ENCODE data around the gene C11orf91. TPM values are rescaled to one million over a fixed set of nuclear protein-coding genes. Genes with fewer than 3 reads are reported as not detected.
"Not testable (repeated sequence)": the region's sequence is repeated elsewhere in the genome, so short reads cannot be mapped to it uniquely, and the experiment has no call there.

The C11orf91 gene
- total RNA-seq, 1 donor from 2014 or later, result not detected

DNA sequence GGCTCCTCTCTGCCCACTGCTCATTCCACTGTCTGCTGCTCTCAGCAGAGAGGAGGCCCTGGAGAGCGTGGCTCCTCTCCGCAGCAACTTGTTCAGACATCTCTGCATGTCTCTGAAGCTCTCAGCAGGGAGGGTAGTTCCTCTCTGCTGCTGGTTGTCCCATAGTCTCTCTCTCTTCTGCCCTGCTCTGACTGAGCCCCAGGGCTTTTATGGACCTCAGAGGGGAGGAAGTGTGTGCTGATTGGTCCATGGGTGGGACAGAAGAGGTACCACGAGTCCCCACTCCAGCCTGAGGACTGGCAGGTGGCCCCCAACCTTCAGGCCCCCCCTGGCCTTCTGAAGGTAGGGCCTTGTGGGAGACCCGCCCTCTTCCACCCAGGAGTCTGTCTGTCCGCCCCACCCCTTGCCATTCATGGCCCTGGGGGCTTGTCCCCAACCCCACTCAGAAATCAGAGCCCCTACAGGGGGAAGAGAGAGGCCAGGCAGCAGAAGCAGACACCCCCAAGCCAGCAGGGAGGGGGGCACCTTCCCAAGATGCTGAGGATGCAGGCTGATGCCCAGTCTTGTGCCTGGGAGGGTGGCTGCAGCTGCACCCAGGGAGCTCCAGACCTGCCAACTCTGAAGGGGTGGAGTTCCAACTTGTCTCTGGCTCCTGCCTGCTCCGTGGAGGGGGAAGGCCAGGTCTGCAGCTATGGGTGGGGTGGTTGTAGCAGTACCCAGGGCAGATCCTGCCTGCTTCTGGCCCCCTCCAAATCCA is 35.1 kb downstream of the C11orf91 start:
- Histone ChIP-seq H3K9ac (ENCODE audit: low read depth in 1 of 3, low read length in 3 of 3) (no peak overlapping the region), H3K27me3 (ENCODE audit: control insufficient read depth in 3 of 3, insufficient read depth in 3 of 3, low read length in 3 of 3) (no peaks in the 10 kb centered on the region), H3K36me3 (ENCODE audit: control insufficient read depth in 3 of 3, insufficient read depth in 3 of 3, low read length in 3 of 3) (no peaks in the 10 kb centered on the region), H3K4me1 (ENCODE audit: control insufficient read depth in 3 of 3, insufficient read depth in 3 of 3, low read length in 3 of 3) (peaks cover 0 to 14% (median 4%) of the 10 kb centered on the region in 3 donors), H3K27ac (ENCODE audit: low read depth, low read length) (no peak overlapping the region), H3K9me3 (ENCODE audit: control insufficient read depth in 3 of 3, low read length in 3 of 3) (no peaks in the 10 kb centered on the region), H3K4me3 (ENCODE audit: low read length in 3 of 3) (no peak overlapping the region)

GRCh38 chr11:33664827-33665226 is 35.8 kb downstream of the C11orf91 start:
- no peak overlapping the region for H3K9ac ChIP-seq (ENCODE audit: low read depth in 1 of 3, low read length in 3 of 3)
- no peak overlapping the region for H3K4me3 ChIP-seq (ENCODE audit: low read length in 3 of 3)
- no peaks in the 10 kb centered on the region for H3K36me3 ChIP-seq (ENCODE audit: control insufficient read depth in 3 of 3, insufficient read depth in 3 of 3, low read length in 3 of 3)
- H3K4me1 ChIP-seq (ENCODE audit: control insufficient read depth in 3 of 3, insufficient read depth in 3 of 3, low read length in 3 of 3), result peaks cover 0 to 14% (median 4%) of the 10 kb centered on the region in 3 donors
- no peaks in the 10 kb centered on the region for H3K27me3 ChIP-seq (ENCODE audit: control insufficient read depth in 3 of 3, insufficient read depth in 3 of 3, low read length in 3 of 3)
- no peaks in the 10 kb centered on the region for H3K9me3 ChIP-seq (ENCODE audit: control insufficient read depth in 3 of 3, low read length in 3 of 3)
- H3K27ac ChIP-seq (ENCODE audit: low read depth, low read length), result no peak overlapping the region

DNA sequence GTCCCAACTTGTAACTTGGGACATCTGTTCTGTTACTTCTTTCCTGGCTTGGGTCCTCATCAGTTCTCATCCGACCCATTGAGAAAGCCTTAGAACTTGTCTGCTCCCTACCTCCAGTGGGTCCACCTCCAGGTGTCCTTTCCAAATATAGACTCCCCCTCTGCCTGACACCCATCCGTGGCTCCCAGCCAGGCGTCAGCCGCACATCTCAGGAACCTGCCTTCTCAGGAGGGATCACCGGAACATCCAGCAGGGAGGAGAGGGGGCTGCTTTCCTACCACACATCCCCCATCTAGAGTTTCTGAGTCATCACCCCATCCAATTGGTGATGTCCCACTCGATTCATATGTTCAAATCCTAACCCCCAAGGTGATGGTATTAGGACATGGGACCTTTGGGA is 36.5 kb downstream of the C11orf91 start:
- no peaks in the 10 kb centered on the region for H3K9me3 ChIP-seq (ENCODE audit: control insufficient read depth in 3 of 3, low read length in 3 of 3)
- no peaks in the 10 kb centered on the region for H3K36me3 ChIP-seq (ENCODE audit: control insufficient read depth in 3 of 3, insufficient read depth in 3 of 3, low read length in 3 of 3)
- no peaks in the 10 kb centered on the region for H3K27me3 ChIP-seq (ENCODE audit: control insufficient read depth in 3 of 3, insufficient read depth in 3 of 3, low read length in 3 of 3)
- H3K4me1 ChIP-seq (ENCODE audit: control insufficient read depth in 3 of 3, insufficient read depth in 3 of 3, low read length in 3 of 3), result peaks cover 0 to 14% (median 4%) of the 10 kb centered on the region in 3 donors
- H3K9ac ChIP-seq (ENCODE audit: low read depth in 1 of 3, low read length in 3 of 3), result no peak overlapping the region
- no peak overlapping the region for H3K27ac ChIP-seq (ENCODE audit: low read depth, low read length)
- H3K4me3 ChIP-seq (ENCODE audit: low read length in 3 of 3), result no peak overlapping the region

- Histone ChIP-seq H3K4me3 (ENCODE audit: low read length in 3 of 3) (no peak overlapping the region), H3K4me1 (ENCODE audit: control insufficient read depth in 3 of 3, insufficient read depth in 3 of 3, low read length in 3 of 3) (peaks cover 2 to 14% (median 2%) of the 10 kb centered on the region in 3 donors), H3K27me3 (ENCODE audit: control insufficient read depth in 3 of 3, insufficient read depth in 3 of 3, low read length in 3 of 3) (no peaks in the 10 kb centered on the region), H3K9ac (ENCODE audit: low read depth in 1 of 3, low read length in 3 of 3) (no peak overlapping the region), H3K9me3 (ENCODE audit: control insufficient read depth in 3 of 3, low read length in 3 of 3) (no peaks in the 10 kb centered on the region), H3K36me3 (ENCODE audit: control insufficient read depth in 3 of 3, insufficient read depth in 3 of 3, low read length in 3 of 3) (no peaks in the 10 kb centered on the region), H3K27ac (ENCODE audit: low read depth, low read length) (no peak overlapping the region)
Observed at GRCh38 chr11:33663121-33663520, 37.5 kb downstream of the C11orf91 start.

GRCh38 chr11:33661526-33661925 is 39.1 kb downstream of the C11orf91 start:
- H3K9me3 ChIP-seq (ENCODE audit: control insufficient read depth in 3 of 3, low read length in 3 of 3); H3K27me3 ChIP-seq (ENCODE audit: control insufficient read depth in 3 of 3, insufficient read depth in 3 of 3, low read length in 3 of 3); H3K36me3 ChIP-seq (ENCODE audit: control insufficient read depth in 3 of 3, insufficient read depth in 3 of 3, low read length in 3 of 3); H3K9ac ChIP-seq (ENCODE audit: low read depth in 1 of 3, low read length in 3 of 3); H3K27ac ChIP-seq (ENCODE audit: low read depth, low read length); H3K4me3 ChIP-seq (ENCODE audit: low read length in 3 of 3): not testable (repeated sequence)
- peaks cover 8 to 24% (median 11%) of the 10 kb centered on the region in 3 donors for H3K4me1 ChIP-seq (ENCODE audit: control insufficient read depth in 3 of 3, insufficient read depth in 3 of 3, low read length in 3 of 3)

GRCh38 chr11:33660962-33661361 is 39.7 kb downstream of the C11orf91 start:
- Histone ChIP-seq H3K9ac (ENCODE audit: low read depth in 1 of 3, low read length in 3 of 3) (no peak overlapping the region), H3K36me3 (ENCODE audit: control insufficient read depth in 3 of 3, insufficient read depth in 3 of 3, low read length in 3 of 3) (no peaks in the 10 kb centered on the region), H3K4me3 (ENCODE audit: low read length in 3 of 3) (no peak overlapping the region), H3K27me3 (ENCODE audit: control insufficient read depth in 3 of 3, insufficient read depth in 3 of 3, low read length in 3 of 3) (no peaks in the 10 kb centered on the region), H3K4me1 (ENCODE audit: control insufficient read depth in 3 of 3, insufficient read depth in 3 of 3, low read length in 3 of 3) (peaks cover 13 to 30% (median 16%) of the 10 kb centered on the region in 3 donors), H3K9me3 (ENCODE audit: control insufficient read depth in 3 of 3, low read length in 3 of 3) (no peaks in the 10 kb centered on the region), H3K27ac (ENCODE audit: low read depth, low read length) (no peak overlapping the region)

DNA sequence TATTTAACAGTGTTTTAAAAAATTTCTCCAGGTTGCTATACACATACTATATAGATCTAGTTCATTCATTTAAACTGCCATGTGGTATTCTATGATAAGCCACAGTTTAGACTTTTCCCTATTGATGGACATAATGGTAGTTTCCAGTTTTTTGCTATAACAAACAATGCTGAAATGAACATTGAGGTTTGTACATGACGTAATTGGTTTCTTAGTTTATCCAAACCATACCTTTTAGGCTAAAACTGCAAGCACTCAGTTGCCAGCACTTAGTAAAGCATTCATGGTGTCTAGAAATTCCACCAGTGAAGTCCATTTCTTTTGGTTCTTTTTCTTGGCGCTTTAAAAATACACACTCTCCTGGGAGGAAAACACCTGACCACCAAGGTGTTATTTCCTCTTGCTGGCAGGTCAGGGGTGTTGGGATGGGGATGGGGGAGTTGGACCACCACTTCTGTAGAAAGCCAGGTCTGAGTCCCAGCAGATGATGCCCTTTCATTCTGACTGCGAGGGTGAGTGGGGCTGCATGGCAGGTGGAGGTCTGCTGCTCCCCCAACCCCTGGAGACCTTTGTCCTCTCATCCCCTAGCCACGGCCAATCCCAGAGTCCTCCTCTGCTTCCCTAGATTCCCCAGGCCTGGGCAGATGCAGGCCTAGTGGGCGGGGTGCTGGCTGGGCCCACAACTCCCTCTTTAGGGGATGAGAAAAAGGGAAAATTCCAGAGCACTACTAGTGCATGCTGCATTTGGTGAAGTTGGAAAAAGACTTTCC is 41.1 kb downstream of the C11orf91 start:
- H3K4me3 ChIP-seq (ENCODE audit: low read length in 3 of 3), result no peak overlapping the region
- H3K4me1 ChIP-seq (ENCODE audit: control insufficient read depth in 3 of 3, insufficient read depth in 3 of 3, low read length in 3 of 3), result peaks cover 19 to 31% (median 19%) of the 10 kb centered on the region in 3 donors
- H3K27me3 ChIP-seq (ENCODE audit: control insufficient read depth in 3 of 3, insufficient read depth in 3 of 3, low read length in 3 of 3), result no peaks in the 10 kb centered on the region
- no peaks in the 10 kb centered on the region for H3K36me3 ChIP-seq (ENCODE audit: control insufficient read depth in 3 of 3, insufficient read depth in 3 of 3, low read length in 3 of 3)
- no peak overlapping the region for H3K9ac ChIP-seq (ENCODE audit: low read depth in 1 of 3, low read length in 3 of 3)
- no peaks in the 10 kb centered on the region for H3K9me3 ChIP-seq (ENCODE audit: control insufficient read depth in 3 of 3, low read length in 3 of 3)
- no peak overlapping the region for H3K27ac ChIP-seq (ENCODE audit: low read depth, low read length)

DNA sequence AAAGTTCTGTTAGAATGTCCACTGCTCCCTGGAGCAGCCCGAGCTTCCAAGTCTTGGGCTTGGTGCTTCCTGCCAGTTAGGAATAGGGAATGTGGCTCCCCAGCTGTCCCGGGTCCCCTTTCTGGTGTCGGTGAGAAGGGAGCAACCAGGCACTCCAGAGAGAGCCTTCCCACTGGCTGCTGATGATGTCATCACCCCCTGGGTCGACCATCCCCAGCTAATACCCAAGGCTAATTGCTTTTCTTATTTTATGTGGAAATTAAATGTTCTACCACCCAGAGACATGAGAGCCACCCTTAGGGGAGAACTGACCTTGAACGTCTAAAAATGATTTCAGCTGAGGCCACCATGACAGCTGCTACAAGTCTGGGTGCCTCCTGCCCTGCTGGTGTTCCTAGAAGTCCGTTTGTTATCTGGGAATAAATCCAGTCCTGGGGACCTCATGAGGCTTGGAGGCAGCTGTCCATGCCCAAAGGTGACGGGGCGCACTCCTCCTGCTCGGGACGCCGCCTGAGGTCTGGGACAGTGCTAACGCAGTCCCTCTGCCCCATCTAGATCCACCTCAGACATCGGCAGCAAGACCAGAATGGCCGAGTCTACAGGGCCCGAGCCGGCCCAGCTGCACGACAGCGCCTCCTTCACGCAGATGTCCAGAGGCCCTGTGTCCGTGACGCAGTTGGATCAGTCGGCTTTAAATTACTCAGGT is 42.3 kb downstream of the C11orf91 start:
- H3K9ac ChIP-seq (ENCODE audit: low read depth in 1 of 3, low read length in 3 of 3), result no peak overlapping the region
- no peaks in the 10 kb centered on the region for H3K9me3 ChIP-seq (ENCODE audit: control insufficient read depth in 3 of 3, low read length in 3 of 3)
- H3K27me3 ChIP-seq (ENCODE audit: control insufficient read depth in 3 of 3, insufficient read depth in 3 of 3, low read length in 3 of 3), result no peaks in the 10 kb centered on the region
- peaks cover 19 to 29% (median 19%) of the 10 kb centered on the region in 3 donors for H3K4me1 ChIP-seq (ENCODE audit: control insufficient read depth in 3 of 3, insufficient read depth in 3 of 3, low read length in 3 of 3)
- H3K36me3 ChIP-seq (ENCODE audit: control insufficient read depth in 3 of 3, insufficient read depth in 3 of 3, low read length in 3 of 3), result no peaks in the 10 kb centered on the region
- no peak overlapping the region for H3K4me3 ChIP-seq (ENCODE audit: low read length in 3 of 3)
- no peak overlapping the region for H3K27ac ChIP-seq (ENCODE audit: low read depth, low read length)

GRCh38 chr11:33657757-33658156 is 42.9 kb downstream of the C11orf91 start:
- peaks cover 20 to 32% (median 24%) of the 10 kb centered on the region in 3 donors for H3K4me1 ChIP-seq (ENCODE audit: control insufficient read depth in 3 of 3, insufficient read depth in 3 of 3, low read length in 3 of 3)
- no peaks in the 10 kb centered on the region for H3K27me3 ChIP-seq (ENCODE audit: control insufficient read depth in 3 of 3, insufficient read depth in 3 of 3, low read length in 3 of 3)
- H3K27ac ChIP-seq (ENCODE audit: low read depth, low read length), result no peak overlapping the region
- no peak overlapping the region for H3K9ac ChIP-seq (ENCODE audit: low read depth in 1 of 3, low read length in 3 of 3)
- H3K9me3 ChIP-seq (ENCODE audit: control insufficient read depth in 3 of 3, low read length in 3 of 3), result no peaks in the 10 kb centered on the region
- H3K36me3 ChIP-seq (ENCODE audit: control insufficient read depth in 3 of 3, insufficient read depth in 3 of 3, low read length in 3 of 3), result no peaks in the 10 kb centered on the region
- no peak overlapping the region for H3K4me3 ChIP-seq (ENCODE audit: low read length in 3 of 3)
